Measurements from ENCODE around the gene PDIK1L.

The PDIK1L gene

DNA sequence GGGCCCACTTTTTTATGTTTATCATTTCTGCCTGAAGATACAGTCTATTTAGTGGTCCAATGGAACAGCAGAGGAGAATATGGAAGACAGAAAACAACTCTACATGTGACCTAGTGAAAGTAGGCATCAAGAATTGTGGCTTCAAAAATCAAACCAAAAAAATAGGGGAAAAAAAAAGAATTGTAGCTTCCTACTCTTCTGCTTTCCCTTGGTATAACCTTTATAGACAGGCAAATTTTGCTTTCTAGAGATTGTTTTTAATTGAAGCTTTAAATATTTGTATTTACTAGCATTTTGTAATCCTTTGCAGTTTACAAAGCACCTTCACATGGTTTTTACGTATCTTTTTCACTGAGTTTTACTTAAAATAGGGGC is 14.3 kb downstream of the PDIK1L start:
- TF ChIP-seq CTCF (conservative IDR thresholded peaks at IDR 0.05; ENCODE audit: low read depth), result no peak
- DNase-seq (ENCODE audit: low spot score), result no peak
- CTCF ChIA-PET, result interaction anchor here (0.7 to 1.0 kb wide), 3 partner anchors 19 to 196 kb away, joined by 3 to 4 read pairs (median 3); no protein-coding TSS in a partner anchor
- POLR2A ChIA-PET (ENCODE audit: low non-redundant PET), result no interaction called here
- no peak overlapping the region for H3K27ac ChIP-seq

DNA sequence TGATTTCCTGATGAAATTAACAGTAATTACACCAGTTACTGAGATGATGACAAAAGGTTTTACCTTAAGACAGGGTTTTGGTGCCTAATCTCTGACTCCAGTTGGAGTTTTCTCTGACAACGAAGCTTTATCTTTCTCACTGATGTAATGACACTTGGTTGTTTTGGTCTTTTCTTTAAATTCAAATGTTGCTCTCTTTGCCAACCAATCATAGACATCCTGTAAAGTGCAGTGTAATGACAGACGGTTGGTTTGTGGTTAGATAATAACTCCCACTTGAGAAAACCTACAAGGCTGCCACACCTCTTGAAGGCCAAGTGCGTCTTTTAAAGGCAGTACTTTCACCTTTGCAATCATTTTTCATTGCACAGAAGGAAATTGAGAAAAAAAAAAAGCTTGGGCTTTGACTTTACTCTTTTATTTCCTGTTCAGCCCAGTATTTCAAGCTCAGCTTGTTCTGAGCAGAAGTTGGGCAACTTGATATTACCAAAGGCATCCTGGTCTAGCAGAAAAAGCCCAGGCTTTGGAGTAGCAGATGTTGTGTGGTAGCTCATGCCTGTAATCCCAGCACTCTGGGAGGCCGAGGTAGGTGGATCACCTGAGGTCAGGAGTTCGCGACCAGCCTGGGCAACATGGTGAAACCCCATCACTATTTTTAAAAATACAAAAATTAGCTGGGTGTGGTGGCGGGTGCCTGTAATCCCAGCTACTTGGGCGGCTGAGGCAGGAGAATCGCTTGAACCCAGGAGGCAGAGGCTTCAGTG is 14.9 kb downstream of the PDIK1L start:
- peak; percentile 33 for DNase-seq (ENCODE audit: low spot score)
- ChIA-PET POLR2A (ENCODE audit: low non-redundant PET) (interaction anchor here (0.6 to 0.8 kb wide), 2 partner anchors 15 to 108 kb away, joined by 3 to 6 read pairs; partner anchors contain the start of genes CEP85 and PDIK1L), CTCF (interaction anchor here (0.7 to 1.3 kb wide), 4 partner anchors 22 to 948 kb away, joined by 3 to 4 read pairs (median 4); no protein-coding TSS in a partner anchor)
- H3K27ac ChIP-seq, result peak overlapping the region; percentile 82
- TF ChIP-seq CTCF (conservative IDR thresholded peaks at IDR 0.05; ENCODE audit: low read depth), result no peak

DNA sequence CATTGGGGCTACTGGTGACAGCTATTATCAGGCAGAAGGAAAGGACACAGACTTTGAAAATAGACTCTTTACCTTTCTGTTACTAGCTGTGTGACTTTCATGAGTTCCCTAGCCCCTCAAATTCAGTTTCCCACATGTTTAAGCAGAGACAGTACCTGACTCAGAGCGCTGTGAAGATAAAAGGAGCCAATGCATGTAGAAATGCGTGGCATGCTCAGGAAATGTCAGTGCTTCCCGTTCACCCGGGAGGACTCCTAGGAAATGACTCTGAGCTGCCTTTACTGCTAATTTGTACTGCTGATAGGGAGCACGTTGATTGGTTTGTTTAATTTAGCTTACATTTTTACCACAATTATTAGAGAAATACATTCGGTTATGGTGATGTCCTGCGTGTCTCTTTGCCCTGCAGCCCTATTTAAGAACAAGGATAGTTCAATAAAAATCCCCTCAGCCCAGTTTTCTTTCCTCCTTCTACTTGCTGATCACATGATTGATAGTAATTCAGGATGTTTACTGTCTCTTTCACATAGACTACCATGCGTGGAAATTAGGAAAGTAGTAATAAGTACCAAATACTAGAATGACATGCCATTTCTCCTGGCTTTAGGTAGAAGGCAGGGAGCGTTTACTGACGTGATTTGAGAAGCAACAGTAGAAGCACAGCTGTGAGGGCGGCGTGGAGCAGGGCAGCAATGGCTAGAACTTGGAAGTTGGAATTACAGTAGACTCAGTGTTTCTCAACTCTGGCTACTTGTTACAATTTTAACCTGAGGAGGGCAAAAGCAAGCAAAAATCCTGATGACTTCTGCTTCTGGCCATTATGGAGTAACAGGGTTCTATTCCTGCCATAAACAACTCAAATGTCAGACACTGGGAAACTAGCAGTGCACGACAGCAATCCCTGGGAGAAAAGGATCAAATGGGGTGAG is 15.9 kb downstream of the PDIK1L start:
- no peak for DNase-seq (ENCODE audit: low spot score)
- ChIA-PET POLR2A (ENCODE audit: low non-redundant PET) (interaction anchor here (0.6 kb wide), 1 partner anchor 107 kb away, joined by 3 read pairs; the partner anchor contains the start of gene CEP85), CTCF (interaction anchor here (1.3 kb wide), 1 partner anchor 23 kb away, joined by 4 read pairs; no protein-coding TSS in a partner anchor)
- peak overlapping the region; percentile 82 for H3K27ac ChIP-seq
- no peak for TF ChIP-seq CTCF (conservative IDR thresholded peaks at IDR 0.05; ENCODE audit: low read depth)

GRCh38 chr1:26129778-26130177 is 18.2 kb downstream of the PDIK1L start:
- ChIA-PET CTCF (interaction anchor here (0.6 to 1.5 kb wide), 2 partner anchors 15 to 287 kb away, joined by 4 to 5 read pairs; no protein-coding TSS in a partner anchor), POLR2A (ENCODE audit: low non-redundant PET) (no interaction called here)
- H3K27ac ChIP-seq, result no peak overlapping the region
- DNase-seq (ENCODE audit: low spot score), result no peak
- TF ChIP-seq CTCF (conservative IDR thresholded peaks at IDR 0.05; ENCODE audit: low read depth), result no peak

- ChIA-PET POLR2A (ENCODE audit: low non-redundant PET) (no interaction called here), CTCF (interaction anchor here (0.5 to 1.5 kb wide), 2 partner anchors 14 to 94 kb away, joined by 3 to 5 read pairs; no protein-coding TSS in a partner anchor)
- no peak for DNase-seq (ENCODE audit: low spot score)
- no peak for TF ChIP-seq CTCF (conservative IDR thresholded peaks at IDR 0.05; ENCODE audit: low read depth)
- H3K27ac ChIP-seq, result no peak overlapping the region
Observed at GRCh38 chr1:26130695-26131094, 19.1 kb downstream of the PDIK1L start.

Measured in RWPE1 (cell line).